Gastroesophageal sphincter (tissue), 3 donors: Measurements from ENCODE around the gene LRP11.

Source experiments
- CTCF ChIP-seq, 4 experiments: fragments of 200-600 bp in 2 of 4; fragments of 450-650 bp in 2 of 4; sonication (generic) in 1 of 4; IDR thresholded peaks; one replicate each; pipeline ENCODE4 v1.5.1; 2017 to 2019; ENCODE audit warnings: antibody characterized with exemption in 4 of 4, mild to moderate bottlenecking in 2 of 4, moderate library complexity in 2 of 4
- EP300 ChIP-seq: sonication (generic); formaldehyde crosslinking; IDR thresholded peaks from one replicate; pipeline ENCODE4 v1.6.1; 2017; ENCODE audit warnings: antibody characterized with exemption, mild to moderate bottlenecking
- POLR2A ChIP-seq, 2 donors: fragments of 450-650 bp; IDR thresholded peaks; one replicate each; pipeline ENCODE4 v1.6.1; 2017; ENCODE audit warnings: antibody characterized with exemption in 2 of 2, mild to moderate bottlenecking in 2 of 2, moderate library complexity in 1 of 2
- POLR2AphosphoS5 ChIP-seq: sonication (generic); formaldehyde crosslinking; IDR thresholded peaks from one replicate; pipeline ENCODE4 v1.6.1; 2017; ENCODE audit warnings: antibody characterized with exemption

GRCh38 chr6:149913540-149914240, 49.5 kb upstream of the LRP11 start:
- TF ChIP-seq CTCF (IDR thresholded peaks at IDR 0.05) (no peak), POLR2A (IDR thresholded peaks at IDR 0.05) (no peak), EP300 (no peak), POLR2AphosphoS5 (no peak)
